GM21526 (cell line): ENCODE data around the gene GALNT1.

Experiments
- ATAC-seq: cut with Tn5 transposase; IDR thresholded peaks from one replicate; pipeline ENCODE4 v1.9.1; 2021; ENCODE audit warnings: moderate library complexity; ENCODE audit not compliant: unreplicated experiment, low FRiP score

Gene GALNT1

DNA sequence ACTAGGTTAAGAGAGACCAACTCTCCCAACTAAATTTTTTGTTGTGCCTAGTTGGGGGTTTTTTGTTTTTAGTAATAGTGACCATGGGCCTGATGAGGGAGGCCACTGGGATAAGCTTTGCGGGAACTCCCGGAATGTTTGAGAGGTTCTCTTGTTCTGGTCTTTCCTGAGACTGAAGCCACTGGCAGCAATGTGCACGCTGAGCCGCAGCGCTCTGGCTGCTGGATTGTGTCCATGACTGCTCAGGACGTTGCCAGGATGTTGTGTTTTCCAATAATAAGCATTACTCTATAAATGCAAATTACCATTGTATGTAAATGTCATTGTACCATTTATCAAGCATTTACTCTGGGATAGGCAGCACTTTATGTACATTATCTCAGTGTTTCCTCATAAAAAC is 126.1 kb downstream of the GALNT1 start:
- no peak for ATAC-seq

DNA sequence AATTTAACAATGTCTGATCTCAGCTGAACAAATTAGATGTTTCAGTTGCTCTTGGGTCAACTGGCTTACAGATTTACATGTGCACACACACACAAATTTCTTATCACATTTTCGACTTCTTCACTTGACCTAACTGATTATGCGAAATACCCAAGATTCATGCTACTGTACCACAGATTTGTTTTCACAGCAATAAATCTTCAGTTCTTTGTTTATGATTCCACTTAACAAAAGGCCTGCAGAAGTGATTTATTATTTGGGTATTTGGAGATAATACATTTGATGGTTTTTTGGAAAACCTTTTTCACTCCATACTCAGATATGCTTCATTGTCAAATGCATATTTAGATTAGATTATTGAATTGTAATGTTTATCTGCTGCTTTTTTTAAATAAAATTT is 129.0 kb downstream of the GALNT1 start:
- ATAC-seq = no peak

- ATAC-seq = no peak
Measured at GRCh38 chr18:35711227-35711626, 129.7 kb downstream of the GALNT1 start.

- no peak for ATAC-seq
Measured at GRCh38 chr18:35713545-35713944, 132.0 kb downstream of the GALNT1 start.

DNA sequence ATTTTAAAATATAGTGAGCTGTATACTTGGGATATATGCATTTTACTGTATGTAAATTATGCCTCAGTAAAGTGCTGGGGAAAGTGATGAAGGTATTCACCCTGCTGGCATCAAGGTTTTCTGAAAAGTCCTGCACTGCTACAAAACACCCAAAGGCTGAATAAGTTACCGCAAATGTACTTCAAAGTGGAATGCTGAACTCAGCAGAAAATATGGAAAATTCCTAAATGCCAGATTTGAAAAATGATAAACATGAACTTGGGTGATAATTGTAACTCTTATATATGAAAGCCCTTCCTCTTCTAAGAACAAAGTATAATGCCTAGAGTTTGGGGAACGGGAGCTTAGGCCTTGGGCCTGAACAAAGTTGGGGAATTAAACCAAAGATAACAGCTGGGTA is 133.0 kb downstream of the GALNT1 start:
- ATAC-seq = no peak

GRCh38 chr18:35715139-35715538 is 133.6 kb downstream of the GALNT1 start:
- no peak for ATAC-seq

DNA sequence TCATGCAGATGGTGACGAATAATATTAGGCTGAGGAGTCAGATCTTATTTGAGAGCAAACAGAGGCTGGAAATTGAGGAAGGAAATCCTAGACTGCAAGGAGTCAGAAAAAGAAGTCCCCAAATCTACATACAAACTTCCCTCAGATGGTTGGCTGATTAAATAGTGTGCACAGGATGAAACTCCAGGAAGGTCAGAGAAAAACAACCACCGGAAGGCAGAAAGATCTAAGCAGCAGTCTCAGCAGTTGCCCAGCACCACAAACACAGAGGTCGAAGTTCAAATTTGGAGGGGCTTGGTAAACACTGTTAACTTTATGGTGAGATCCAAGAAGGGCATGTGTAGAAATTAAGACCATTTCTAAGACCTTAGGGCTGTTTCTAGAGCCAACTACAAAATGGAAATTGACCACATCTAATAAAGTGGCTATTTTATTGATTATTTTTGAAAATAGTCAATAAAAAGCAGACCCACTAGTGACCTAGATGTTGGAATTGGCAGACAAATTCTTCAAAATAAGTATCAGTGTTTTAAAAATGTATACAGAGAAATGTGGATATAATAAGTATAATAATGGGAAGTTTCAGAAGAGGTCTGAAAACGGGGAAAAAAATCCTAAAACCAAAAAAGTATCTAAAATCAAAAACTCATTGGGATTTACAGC is 134.8 kb downstream of the GALNT1 start:
- ATAC-seq = no peak

- no peak for ATAC-seq
Measured at GRCh38 chr18:35717182-35717581, 135.6 kb downstream of the GALNT1 start.

DNA sequence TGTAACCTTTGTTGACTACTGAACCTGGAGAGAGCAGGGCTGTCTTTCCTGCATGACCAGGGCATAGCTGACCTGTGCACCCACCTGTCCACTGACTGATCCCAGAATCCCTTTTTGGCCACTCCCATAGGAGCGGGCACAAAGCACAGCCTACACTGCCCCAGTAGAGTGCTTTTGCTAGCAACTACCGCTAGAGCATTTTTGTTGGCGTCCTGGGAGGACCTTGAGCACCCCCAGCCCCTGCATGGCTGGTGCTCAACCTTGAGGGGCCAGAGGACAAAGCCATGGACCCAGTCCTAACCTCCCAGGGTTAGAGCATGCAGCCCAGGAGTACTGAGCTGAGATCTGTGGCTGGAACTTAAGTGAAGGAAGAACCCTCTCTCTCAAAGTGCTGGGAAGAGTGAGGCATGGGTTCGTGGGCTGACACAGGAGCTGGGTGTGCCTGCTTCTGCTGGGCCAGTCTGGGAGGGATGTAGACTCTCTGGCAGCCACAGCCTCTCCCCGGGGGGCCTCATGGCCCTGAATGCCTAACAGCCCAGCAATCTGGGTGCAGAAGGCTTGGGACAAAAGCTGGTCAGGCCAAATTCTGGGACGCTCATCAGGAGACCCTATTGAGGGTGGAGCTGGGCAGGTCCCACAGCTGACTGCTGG is 140.0 kb downstream of the GALNT1 start:
- no peak for ATAC-seq

- no peak for ATAC-seq
Measured at GRCh38 chr18:35728676-35729075, 147.1 kb downstream of the GALNT1 start.

GRCh38 chr18:35729991-35730668 is 148.6 kb downstream of the GALNT1 start:
- ATAC-seq = no peak

DNA sequence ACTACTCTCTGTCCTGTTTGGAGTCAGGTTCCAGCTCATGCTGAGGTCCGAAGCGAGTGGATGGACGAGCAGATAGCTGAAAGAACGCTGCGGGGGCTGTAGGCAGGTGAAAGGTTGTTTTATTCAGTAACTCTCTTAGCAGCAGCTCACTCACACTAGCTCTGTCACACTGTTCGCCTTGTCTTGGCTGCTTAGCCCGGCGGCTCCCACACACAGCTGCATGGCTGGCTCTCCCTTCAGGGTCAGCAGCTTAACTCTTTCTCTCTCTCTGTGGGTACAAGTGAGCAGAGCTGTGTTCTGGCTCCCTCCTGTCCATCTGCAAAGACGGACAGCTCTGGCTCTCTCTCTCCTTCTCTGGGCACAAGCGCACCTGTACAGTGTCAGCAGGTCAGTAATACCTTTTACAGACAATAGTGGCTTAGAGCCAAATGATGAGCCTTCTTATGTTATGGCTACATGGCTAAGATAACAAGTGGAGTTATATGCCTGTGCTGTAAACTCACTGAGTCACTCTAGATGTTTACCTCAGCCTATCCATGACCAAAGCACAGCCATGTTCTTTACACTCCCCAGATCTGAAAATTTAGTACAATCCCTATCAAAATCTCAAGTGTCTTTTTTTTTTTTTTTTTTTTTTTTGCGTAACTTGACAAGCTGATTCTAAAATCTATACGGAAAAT is 149.3 kb downstream of the GALNT1 start:
- ATAC-seq = no peak

DNA sequence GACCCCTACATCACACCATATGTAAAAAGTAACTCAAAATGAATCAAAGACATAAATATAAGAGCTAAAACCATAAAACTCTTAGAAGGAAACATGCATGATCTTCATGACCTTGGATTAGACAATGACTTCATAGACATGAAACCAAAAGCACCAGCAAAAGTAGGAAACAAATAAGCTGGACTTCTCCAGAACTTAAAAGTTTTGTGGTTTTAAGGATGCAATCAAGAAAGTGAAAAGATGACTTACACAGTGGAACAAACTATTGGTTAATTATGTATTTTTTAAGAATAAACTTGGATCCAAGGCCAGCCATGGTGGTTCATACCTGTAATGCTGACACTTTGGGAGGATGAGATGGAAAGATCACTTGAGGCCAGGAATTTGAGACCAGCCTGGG is 150.2 kb downstream of the GALNT1 start:
- no peak for ATAC-seq

- ATAC-seq = no peak
Measured at GRCh38 chr18:35732162-35732561, 150.6 kb downstream of the GALNT1 start.

DNA sequence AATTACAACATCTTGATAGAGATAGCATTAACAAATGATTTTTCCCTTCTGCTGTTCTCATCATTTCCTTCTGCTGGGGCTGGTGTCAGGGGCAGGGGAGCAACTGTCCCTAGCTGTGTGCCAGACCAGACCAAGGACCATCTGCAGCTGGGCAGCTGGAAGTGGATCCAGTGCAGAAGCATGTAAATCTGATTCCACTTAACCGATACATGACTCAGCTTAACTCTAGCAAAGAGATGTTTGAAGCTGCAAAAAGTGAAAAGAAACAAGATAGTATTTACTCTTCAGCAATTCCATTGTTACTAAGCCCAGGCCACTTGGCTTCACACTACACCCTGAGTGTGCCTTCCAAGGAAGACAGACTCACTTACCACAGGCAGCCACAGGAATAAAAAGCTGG is 151.1 kb downstream of the GALNT1 start:
- no peak for ATAC-seq

- no peak for ATAC-seq
Measured at GRCh38 chr18:35733408-35733807, 151.9 kb downstream of the GALNT1 start.

GRCh38 chr18:35736696-35737095 is 155.2 kb downstream of the GALNT1 start:
- ATAC-seq = no peak

DNA sequence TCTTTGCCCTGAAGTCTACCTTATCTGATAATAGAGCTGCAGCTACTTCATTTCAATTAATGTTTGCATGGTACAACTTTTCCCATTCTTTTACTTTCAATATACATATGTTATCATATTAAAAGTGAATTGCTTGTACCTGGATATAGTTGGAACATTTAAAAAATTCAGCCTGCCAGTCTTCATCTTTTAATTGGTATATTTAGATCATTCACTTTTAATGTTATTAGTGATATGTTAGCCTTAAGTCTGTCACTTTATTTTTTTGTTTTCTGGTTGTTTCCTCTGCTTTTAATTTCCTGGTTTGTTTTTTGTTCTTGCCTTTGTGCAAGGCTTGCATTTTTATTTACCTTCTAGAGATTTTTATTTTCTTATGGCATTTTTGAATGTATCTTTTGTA is 158.2 kb downstream of the GALNT1 start:
- ATAC-seq = no peak

DNA sequence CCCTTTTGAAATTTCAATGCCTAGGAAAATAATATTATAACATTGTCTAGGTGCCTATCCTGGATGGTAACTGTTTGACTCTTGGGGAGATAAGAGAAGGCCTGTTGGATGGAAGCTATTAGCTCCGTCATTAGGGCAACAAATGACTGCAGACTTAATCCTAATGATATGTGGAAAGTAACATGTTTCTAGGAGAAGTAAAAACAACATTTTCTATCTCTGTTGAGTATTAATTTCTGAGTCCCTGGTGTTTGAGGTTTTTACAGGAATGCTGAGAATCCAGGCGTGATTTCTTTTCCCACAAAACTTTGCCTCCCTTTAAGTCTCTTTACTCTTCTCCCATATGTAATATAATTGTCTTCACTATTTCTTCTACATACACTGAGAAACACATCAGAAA is 159.1 kb downstream of the GALNT1 start:
- no peak for ATAC-seq

GRCh38 chr18:35743916-35744315 is 162.4 kb downstream of the GALNT1 start:
- no peak for ATAC-seq

GRCh38 chr18:35745814-35746213 is 164.3 kb downstream of the GALNT1 start:
- ATAC-seq = no peak
